GM13976 (cell line): ENCODE data around the gene KCNAB1.

Source experiments
- DNase-seq: peaks from one replicate; pipeline ENCODE4 v3.0.0; 2012; ENCODE audit warnings: low spot score
- in situ Hi-C: fragments of 300-500 bp; cut with MboI; formaldehyde crosslinking; loops from one replicate; pipeline ENCODE4 v1.12.0; 2022; ENCODE audit warnings: low sequenced_read_pairs, mixed read lengths, inconsistent platforms; ENCODE audit not compliant: unreplicated experiment
- TF ChIP-seq, protein P1 (sequence below): IDR thresholded peaks from 2 replicates; pipeline ENCODE4 v1.5.1; 2012; ENCODE audit warnings: borderline replicate concordance, mild to moderate bottlenecking; ENCODE audit not compliant: insufficient read depth; ENCODE audit errors: extremely low read depth, missing control alignments, control extremely low read depth

KCNAB1 gene

GRCh38 chr3:156142702-156143101, 22.3 kb downstream of the KCNAB1 start:
- DNase-seq, result no peak
- in situ Hi-C loops, result no loop called here

GRCh38 chr3:156143136-156143535, 22.8 kb downstream of the KCNAB1 start:
- TF ChIP-seq, protein P1, sequence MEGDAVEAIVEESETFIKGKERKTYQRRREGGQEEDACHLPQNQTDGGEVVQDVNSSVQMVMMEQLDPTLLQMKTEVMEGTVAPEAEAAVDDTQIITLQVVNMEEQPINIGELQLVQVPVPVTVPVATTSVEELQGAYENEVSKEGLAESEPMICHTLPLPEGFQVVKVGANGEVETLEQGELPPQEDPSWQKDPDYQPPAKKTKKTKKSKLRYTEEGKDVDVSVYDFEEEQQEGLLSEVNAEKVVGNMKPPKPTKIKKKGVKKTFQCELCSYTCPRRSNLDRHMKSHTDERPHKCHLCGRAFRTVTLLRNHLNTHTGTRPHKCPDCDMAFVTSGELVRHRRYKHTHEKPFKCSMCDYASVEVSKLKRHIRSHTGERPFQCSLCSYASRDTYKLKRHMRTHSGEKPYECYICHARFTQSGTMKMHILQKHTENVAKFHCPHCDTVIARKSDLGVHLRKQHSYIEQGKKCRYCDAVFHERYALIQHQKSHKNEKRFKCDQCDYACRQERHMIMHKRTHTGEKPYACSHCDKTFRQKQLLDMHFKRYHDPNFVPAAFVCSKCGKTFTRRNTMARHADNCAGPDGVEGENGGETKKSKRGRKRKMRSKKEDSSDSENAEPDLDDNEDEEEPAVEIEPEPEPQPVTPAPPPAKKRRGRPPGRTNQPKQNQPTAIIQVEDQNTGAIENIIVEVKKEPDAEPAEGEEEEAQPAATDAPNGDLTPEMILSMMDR, result no peak
- in situ Hi-C loops, result no loop called here

More at GRCh38 chr3:156142702-156143101, 22.3 kb downstream of the KCNAB1 start:
- TF ChIP-seq, protein P1, result no peak

GRCh38 chr3:156144060-156144459, 23.7 kb downstream of the KCNAB1 start:
- no peak for DNase-seq
- TF ChIP-seq, protein P1, result no peak
- in situ Hi-C loops, result no loop called here

More at GRCh38 chr3:156143136-156143535, 22.8 kb downstream of the KCNAB1 start:
- DNase-seq, result no peak

GRCh38 chr3:156145866-156146265, 25.5 kb downstream of the KCNAB1 start:
- in situ Hi-C loops, result no loop called here
- TF ChIP-seq, protein P1, result no peak
- DNase-seq, result no peak

- TF ChIP-seq, protein P1, result no peak
Observed at GRCh38 chr3:156148345-156148945, 28.1 kb downstream of the KCNAB1 start.

DNA sequence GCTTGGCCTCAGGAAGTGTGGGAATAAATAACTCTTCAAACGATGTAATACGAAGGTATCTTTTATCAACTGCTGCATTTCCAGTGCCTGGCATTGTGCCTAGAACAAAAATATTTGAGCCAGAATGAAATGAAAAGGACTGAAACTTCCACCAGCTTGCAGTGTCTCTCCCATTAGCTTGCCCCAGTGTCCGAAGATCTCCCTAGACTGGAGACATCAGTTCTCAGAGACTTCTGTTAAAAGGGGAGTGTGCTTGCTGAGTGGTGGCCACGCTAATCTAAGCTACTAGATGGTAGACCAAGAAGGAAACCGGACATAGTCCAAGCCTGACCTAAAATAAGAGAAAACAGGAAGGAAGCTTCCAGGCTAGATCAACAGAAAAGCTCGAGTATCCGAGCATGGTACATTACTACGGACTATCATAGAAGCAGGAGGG, 28.6 kb downstream of the KCNAB1 start:
- in situ Hi-C loops, result no loop called here

More at GRCh38 chr3:156148345-156148945, 28.1 kb downstream of the KCNAB1 start:
- no peak for DNase-seq
- in situ Hi-C loops, result no loop called here

More for the DNA sequence above, 28.6 kb downstream of the KCNAB1 start:
- TF ChIP-seq, protein P1, result no peak
- DNase-seq, result no peak
